ENCODE measurements around the gene IQSEC1. TPM values are rescaled to one million over a fixed set of nuclear protein-coding genes. Genes with fewer than 3 reads are reported as not detected.

Gene IQSEC1
- total RNA-seq, 3 donors from 2014 or later, result 26.9 to 45.4 (median 26.9) TPM

DNA sequence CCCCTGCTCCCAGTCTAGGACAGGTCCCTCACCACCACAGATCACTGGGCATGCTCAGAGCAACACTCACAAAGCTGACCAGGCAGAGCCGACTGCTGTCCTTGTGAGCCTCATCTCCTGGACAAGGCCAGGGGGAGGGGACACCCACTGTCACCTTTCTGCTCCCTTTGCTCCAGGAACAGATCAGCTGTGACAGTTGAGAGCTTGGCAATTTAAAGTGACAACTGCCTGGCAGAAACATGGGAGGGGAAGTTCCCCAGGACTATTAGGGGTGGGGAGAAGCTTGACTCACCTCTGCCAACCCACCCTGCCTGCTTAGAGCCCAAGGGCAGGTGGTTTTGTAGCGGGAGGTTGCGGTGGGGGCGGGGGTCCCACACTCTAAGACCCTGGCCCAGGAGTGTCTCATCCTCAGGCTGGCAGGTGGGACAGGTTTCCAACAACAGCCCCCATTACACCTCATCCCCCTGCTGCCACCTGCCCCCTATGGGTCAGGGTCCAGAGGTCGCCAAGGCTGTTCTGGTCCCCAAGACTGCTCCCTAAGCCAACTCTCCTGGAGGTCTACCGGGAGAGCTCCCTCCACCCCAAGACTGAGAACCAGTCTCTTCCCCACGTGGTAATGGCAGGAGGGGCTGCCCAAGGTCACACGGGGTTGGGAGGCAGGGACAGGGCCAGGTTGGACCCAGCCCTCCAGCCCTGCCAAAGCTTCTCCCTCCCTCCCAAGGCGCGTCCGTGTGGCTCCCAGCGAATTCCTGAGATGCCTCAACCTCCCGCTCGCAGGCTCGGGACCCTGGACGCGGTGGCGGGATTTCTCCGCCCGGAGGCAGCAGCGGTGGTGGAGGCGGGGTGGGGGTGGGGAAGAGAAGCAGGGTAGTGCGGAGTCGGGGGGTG lies 80.4 kb downstream of the IQSEC1 start:
- Histone ChIP-seq H3K27me3 (no peaks in the 10 kb centered on the region), H3K36me3 (no peaks in the 10 kb centered on the region), H3K27ac (peak overlapping the region; percentile 55 to 85), H3K4me1 (no peaks in the 10 kb centered on the region), H3K9me3 (no peaks in the 10 kb centered on the region), H3K4me3 (peak overlapping the region; percentile 81 to 88 (median 88))
- no peak for DNase-seq (ENCODE audit: low spot score in 2 of 2)
- intact Hi-C loops (cut with DNase I; ENCODE audit: low total_unique reads), result loop anchor here (10.0 kb wide), 1 partner anchor 1362 kb away; no protein-coding TSS in a partner anchor
- TF ChIP-seq, protein P1, sequence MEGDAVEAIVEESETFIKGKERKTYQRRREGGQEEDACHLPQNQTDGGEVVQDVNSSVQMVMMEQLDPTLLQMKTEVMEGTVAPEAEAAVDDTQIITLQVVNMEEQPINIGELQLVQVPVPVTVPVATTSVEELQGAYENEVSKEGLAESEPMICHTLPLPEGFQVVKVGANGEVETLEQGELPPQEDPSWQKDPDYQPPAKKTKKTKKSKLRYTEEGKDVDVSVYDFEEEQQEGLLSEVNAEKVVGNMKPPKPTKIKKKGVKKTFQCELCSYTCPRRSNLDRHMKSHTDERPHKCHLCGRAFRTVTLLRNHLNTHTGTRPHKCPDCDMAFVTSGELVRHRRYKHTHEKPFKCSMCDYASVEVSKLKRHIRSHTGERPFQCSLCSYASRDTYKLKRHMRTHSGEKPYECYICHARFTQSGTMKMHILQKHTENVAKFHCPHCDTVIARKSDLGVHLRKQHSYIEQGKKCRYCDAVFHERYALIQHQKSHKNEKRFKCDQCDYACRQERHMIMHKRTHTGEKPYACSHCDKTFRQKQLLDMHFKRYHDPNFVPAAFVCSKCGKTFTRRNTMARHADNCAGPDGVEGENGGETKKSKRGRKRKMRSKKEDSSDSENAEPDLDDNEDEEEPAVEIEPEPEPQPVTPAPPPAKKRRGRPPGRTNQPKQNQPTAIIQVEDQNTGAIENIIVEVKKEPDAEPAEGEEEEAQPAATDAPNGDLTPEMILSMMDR (IDR thresholded peaks at IDR 0.05), result no peak
- TF ChIP-seq POLR2AphosphoS5 (IDR thresholded peaks at IDR 0.05) (no peak), POLR2A (IDR thresholded peaks at IDR 0.05) (no peak)

- no peak for DNase-seq (ENCODE audit: low spot score in 2 of 2)
- Histone ChIP-seq H3K27me3 (no peaks in the 10 kb centered on the region), H3K4me3 (no peak overlapping the region), H3K9me3 (no peaks in the 10 kb centered on the region), H3K4me1 (no peaks in the 10 kb centered on the region), H3K36me3 (no peaks in the 10 kb centered on the region), H3K27ac (peak overlapping the region in 1 of 2 donors; percentile 21)
- intact Hi-C loops (cut with DNase I; ENCODE audit: low total_unique reads), result loop anchor here (10.0 kb wide), 1 partner anchor 1363 kb away; no protein-coding TSS in a partner anchor
- TF ChIP-seq POLR2A (IDR thresholded peaks at IDR 0.05), result no peak
- TF ChIP-seq POLR2AphosphoS5 (IDR thresholded peaks at IDR 0.05), result no peak
- TF ChIP-seq, protein P1 (IDR thresholded peaks at IDR 0.05), result no peak
These were observed 81.4 kb downstream of the IQSEC1 start for GRCh38 chr3:12991861-12992281.

DNA sequence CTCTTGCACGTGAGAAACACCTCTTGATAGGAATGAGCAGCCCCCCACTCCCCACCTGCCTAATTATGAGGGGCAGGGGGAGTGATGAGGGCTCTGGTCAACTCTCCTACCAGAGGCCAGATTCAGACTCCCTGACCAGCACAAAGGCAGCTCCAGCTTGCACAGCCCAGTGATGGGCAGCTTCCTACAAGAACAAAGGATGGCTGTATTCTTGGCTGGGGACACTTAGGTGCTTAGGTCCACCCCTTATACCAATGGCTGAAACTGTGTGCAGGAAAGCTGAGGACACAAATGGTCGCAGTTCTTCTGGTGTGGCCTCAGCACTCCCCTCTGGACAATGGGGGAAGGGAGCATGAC lies 81.8 kb downstream of the IQSEC1 start:
- H3K36me3 ChIP-seq, result no peaks in the 10 kb centered on the region
- TF ChIP-seq, protein P1 (IDR thresholded peaks at IDR 0.05), result no peak
- TF ChIP-seq POLR2A (IDR thresholded peaks at IDR 0.05) (no peak), POLR2AphosphoS5 (IDR thresholded peaks at IDR 0.05) (no peak)
- intact Hi-C loops (cut with DNase I; ENCODE audit: low total_unique reads), result loop anchor here (10.0 kb wide), 1 partner anchor 1363 kb away; no protein-coding TSS in a partner anchor
- DNase-seq (ENCODE audit: low spot score in 2 of 2), result no peak
- no peaks in the 10 kb centered on the region for H3K27me3 ChIP-seq
- H3K27ac ChIP-seq, result peak overlapping the region in 1 of 2 donors; percentile 21
- H3K9me3 ChIP-seq, result no peaks in the 10 kb centered on the region
- no peak overlapping the region for H3K4me3 ChIP-seq
- no peaks in the 10 kb centered on the region for H3K4me1 ChIP-seq

- TF ChIP-seq POLR2A (IDR thresholded peaks at IDR 0.05), result no peak
- H3K27ac ChIP-seq, result peak overlapping the region; percentile 66 to 81
These were observed 82.3 kb downstream of the IQSEC1 start for GRCh38 chr3:12990781-12991480.

GRCh38 chr3:12990306-12990705 lies 82.9 kb downstream of the IQSEC1 start:
- intact Hi-C loops (cut with DNase I; ENCODE audit: low total_unique reads), result loop anchor here (10.0 kb wide), 1 partner anchor 1364 kb away; no protein-coding TSS in a partner anchor
- DNase-seq (ENCODE audit: low spot score in 2 of 2), result peak in 1 of 2 donors; percentile 54
- Histone ChIP-seq H3K4me3 (no peak overlapping the region), H3K27ac (peak overlapping the region; percentile 66 to 81), H3K4me1 (no peaks in the 10 kb centered on the region), H3K27me3 (no peaks in the 10 kb centered on the region), H3K36me3 (no peaks in the 10 kb centered on the region), H3K9me3 (no peaks in the 10 kb centered on the region)
- TF ChIP-seq POLR2A (IDR thresholded peaks at IDR 0.05) (no peak), POLR2AphosphoS5 (IDR thresholded peaks at IDR 0.05) (no peak)
- TF ChIP-seq, protein P1 (IDR thresholded peaks at IDR 0.05), result no peak

More at GRCh38 chr3:12990781-12991480, 82.3 kb downstream of the IQSEC1 start:
- H3K9me3 ChIP-seq, result no peaks in the 10 kb centered on the region
- no peak for DNase-seq (ENCODE audit: low spot score in 2 of 2)
- H3K4me3 ChIP-seq, result no peak overlapping the region
- H3K27me3 ChIP-seq, result no peaks in the 10 kb centered on the region
- no peaks in the 10 kb centered on the region for H3K36me3 ChIP-seq
- H3K4me1 ChIP-seq, result no peaks in the 10 kb centered on the region
- intact Hi-C loops (cut with DNase I; ENCODE audit: low total_unique reads), result loop anchor here (10.0 kb wide), 1 partner anchor 1364 kb away; no protein-coding TSS in a partner anchor

Measured in breast epithelium (tissue), 4 donors.